Testis (tissue), 2 donors: ENCODE measurements around the gene SEMA3F.

Experiments used
- POLR2A ChIP-seq: fragments of 450-650 bp; IDR thresholded peaks from one replicate; pipeline ENCODE4 v1.6.1; 2017; ENCODE audit warnings: antibody characterized with exemption, mild to moderate bottlenecking, moderate library complexity
- TF ChIP-seq, protein P1 (sequence below), 3 experiments: fragments of 450-650 bp in 2 of 3; fragments of 200-600 bp in 1 of 3; sonication (generic) in 1 of 3; IDR thresholded peaks; one replicate each; pipeline ENCODE4 v1.5.1; 2016 to 2019; ENCODE audit warnings: antibody characterized with exemption in 3 of 3, mild to moderate bottlenecking in 2 of 3, moderate library complexity in 1 of 3

DNA sequence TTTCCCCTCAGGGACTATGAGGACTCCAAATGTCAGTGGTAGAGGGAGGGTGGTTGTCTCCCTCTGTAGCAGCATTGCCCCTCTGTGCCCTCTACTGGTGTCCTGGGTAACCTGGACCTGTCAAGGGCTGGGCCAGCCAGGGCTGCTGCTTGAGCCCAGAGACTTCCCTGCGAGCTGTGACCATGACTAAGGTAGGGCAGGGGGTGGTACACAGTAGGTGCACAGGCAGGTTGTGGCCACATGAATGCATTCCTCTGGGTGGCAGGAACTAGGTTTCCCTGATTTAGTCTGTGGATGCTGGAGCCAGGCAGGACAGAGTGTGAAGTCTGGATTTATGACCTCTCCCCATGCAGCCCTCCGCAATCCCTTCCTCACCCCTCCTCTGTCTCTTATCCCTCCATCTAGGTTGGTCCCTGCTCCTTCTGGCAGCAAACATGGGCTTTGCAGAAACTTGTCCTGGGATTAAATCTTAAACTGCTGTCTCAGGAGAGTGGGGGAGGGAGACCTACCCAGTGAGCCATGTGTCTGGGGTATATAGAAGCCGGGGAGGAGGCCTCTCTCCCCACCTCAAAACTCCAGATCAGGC lies 8.7 kb upstream of the SEMA3F start:
- TF ChIP-seq, protein P1, sequence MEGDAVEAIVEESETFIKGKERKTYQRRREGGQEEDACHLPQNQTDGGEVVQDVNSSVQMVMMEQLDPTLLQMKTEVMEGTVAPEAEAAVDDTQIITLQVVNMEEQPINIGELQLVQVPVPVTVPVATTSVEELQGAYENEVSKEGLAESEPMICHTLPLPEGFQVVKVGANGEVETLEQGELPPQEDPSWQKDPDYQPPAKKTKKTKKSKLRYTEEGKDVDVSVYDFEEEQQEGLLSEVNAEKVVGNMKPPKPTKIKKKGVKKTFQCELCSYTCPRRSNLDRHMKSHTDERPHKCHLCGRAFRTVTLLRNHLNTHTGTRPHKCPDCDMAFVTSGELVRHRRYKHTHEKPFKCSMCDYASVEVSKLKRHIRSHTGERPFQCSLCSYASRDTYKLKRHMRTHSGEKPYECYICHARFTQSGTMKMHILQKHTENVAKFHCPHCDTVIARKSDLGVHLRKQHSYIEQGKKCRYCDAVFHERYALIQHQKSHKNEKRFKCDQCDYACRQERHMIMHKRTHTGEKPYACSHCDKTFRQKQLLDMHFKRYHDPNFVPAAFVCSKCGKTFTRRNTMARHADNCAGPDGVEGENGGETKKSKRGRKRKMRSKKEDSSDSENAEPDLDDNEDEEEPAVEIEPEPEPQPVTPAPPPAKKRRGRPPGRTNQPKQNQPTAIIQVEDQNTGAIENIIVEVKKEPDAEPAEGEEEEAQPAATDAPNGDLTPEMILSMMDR (IDR thresholded peaks at IDR 0.05): no peak
- TF ChIP-seq POLR2A: no peak
